C4-2B (cell line): ENCODE measurements around the gene SPIC.

Source experiments
- H3K27ac ChIP-seq: fragments of 450-650 bp; 2 replicates; pipeline ENCODE4 v1.5.1; 2017
- ZFX ChIP-seq: fragments of 450-650 bp; IDR thresholded peaks from 2 replicates; pipeline ENCODE4 v1.6.1; 2017
- TF ChIP-seq, protein P1 (sequence below): fragments of 450-650 bp; conservative IDR thresholded peaks from 2 replicates; pipeline ENCODE4 v1.5.1; 2017; ENCODE audit warnings: mild to moderate bottlenecking

SPIC gene

GRCh38 chr12:101490286-101490920 is 15.3 kb downstream of the SPIC start:
- TF ChIP-seq ZFX, result no peak
- TF ChIP-seq, protein P1, sequence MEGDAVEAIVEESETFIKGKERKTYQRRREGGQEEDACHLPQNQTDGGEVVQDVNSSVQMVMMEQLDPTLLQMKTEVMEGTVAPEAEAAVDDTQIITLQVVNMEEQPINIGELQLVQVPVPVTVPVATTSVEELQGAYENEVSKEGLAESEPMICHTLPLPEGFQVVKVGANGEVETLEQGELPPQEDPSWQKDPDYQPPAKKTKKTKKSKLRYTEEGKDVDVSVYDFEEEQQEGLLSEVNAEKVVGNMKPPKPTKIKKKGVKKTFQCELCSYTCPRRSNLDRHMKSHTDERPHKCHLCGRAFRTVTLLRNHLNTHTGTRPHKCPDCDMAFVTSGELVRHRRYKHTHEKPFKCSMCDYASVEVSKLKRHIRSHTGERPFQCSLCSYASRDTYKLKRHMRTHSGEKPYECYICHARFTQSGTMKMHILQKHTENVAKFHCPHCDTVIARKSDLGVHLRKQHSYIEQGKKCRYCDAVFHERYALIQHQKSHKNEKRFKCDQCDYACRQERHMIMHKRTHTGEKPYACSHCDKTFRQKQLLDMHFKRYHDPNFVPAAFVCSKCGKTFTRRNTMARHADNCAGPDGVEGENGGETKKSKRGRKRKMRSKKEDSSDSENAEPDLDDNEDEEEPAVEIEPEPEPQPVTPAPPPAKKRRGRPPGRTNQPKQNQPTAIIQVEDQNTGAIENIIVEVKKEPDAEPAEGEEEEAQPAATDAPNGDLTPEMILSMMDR, result peak; percentile 80
- H3K27ac ChIP-seq, result peak overlapping the region; percentile 63; the same call in 1 of the 2 replicates

DNA sequence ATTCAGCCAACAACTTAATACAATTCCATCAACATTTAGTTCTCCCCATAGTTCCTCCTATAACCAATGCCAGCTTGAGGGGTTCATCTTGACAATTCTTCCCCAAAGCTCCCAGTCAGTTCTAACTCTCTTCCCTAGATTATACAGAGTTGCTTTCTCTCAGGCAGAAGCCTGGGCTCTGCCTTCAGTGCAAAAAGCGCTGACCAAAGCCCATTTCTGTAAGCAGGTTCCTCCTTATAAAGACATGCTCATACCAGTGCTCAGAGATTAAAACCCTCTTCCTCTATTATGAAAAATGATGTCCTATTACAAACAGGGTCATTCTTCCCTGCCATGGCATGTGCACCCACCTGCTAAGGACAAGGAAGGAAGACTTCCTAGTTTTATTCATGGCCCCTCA is 16.2 kb downstream of the SPIC start:
- TF ChIP-seq, protein P1, result no peak
- no peak for TF ChIP-seq ZFX
- no peak overlapping the region; the same call in 1 of the 2 replicates for H3K27ac ChIP-seq

GRCh38 chr12:101493556-101493955 is 18.4 kb downstream of the SPIC start:
- no peak overlapping the region for H3K27ac ChIP-seq
- TF ChIP-seq, protein P1, result no peak
- TF ChIP-seq ZFX, result no peak

GRCh38 chr12:101498252-101498651 is 23.1 kb downstream of the SPIC start:
- TF ChIP-seq ZFX, result no peak
- TF ChIP-seq, protein P1, result no peak
- H3K27ac ChIP-seq, result no peak overlapping the region

- no peak for TF ChIP-seq ZFX
- TF ChIP-seq, protein P1, result no peak
- no peak overlapping the region; the same call in 1 of the 2 replicates for H3K27ac ChIP-seq
Observed at GRCh38 chr12:101501410-101501995, 26.4 kb downstream of the SPIC start.

DNA sequence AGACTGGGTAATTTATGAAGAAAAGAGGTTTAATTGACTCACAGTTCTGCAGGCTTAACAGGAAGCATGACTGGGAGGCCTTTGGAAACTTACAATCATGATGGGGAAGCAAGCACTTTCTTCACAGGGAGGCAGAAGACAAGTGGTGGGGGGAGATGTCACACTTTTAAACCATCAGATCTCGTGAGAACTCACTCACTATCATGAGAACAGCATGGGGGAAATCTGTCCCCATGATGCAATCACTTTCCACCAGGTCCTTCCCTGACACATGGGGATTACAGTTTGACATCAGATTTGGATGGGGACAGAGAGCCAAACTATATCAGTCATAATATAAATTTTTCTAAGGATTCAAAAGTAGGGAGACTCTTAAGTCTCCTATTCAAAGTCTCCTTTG is 46.0 kb downstream of the SPIC start:
- H3K27ac ChIP-seq, result no peak overlapping the region
- TF ChIP-seq ZFX, result no peak
- TF ChIP-seq, protein P1, result no peak

- H3K27ac ChIP-seq, result peak overlapping the region; percentile 70
- TF ChIP-seq, protein P1, result no peak
- no peak for TF ChIP-seq ZFX
Observed at GRCh38 chr12:101527682-101528081, 52.5 kb downstream of the SPIC start.
